Esophagus muscularis mucosa (tissue), 3 donors: Measurements from ENCODE around the gene PRPSAP1.

Experiments used
- CTCF ChIP-seq, 3 experiments: fragments of 200-600 bp in 2 of 3; fragments of 450-650 bp in 1 of 3; sonication (generic) in 2 of 3; IDR thresholded peaks; one replicate each; pipeline ENCODE4 v1.5.1; 2017 to 2019; ENCODE audit warnings: antibody characterized with exemption in 3 of 3, mild to moderate bottlenecking in 2 of 3, moderate library complexity in 1 of 3
- POLR2A ChIP-seq: fragments of 450-650 bp; IDR thresholded peaks from one replicate; pipeline ENCODE4 v1.6.1; 2017; ENCODE audit warnings: antibody characterized with exemption, moderate library complexity, mild to moderate bottlenecking, low read depth

GRCh38 chr17:76353004-76353598 is 615 bp downstream of the PRPSAP1 start:
- TF ChIP-seq CTCF (IDR thresholded peaks at IDR 0.05) (no peak), POLR2A (no peak)
